ENCODE results near the gene RNF217.

Gene RNF217

GRCh38 chr6:125104425-125104824, 142.2 kb downstream of the RNF217 start:
- DNase-seq (ENCODE audit: low spot score): no peak
- H3K27me3 Mint-ChIP-seq (ENCODE audit: low read depth): peaks cover 12% of the 10 kb centered on the region
- no peak overlapping the region for H3K27ac Mint-ChIP-seq
- peaks cover 4% of the 10 kb centered on the region for H3K4me1 Mint-ChIP-seq (ENCODE audit: low read depth)
- peaks cover 3% of the 10 kb centered on the region for H3K9me3 Mint-ChIP-seq
- H3K36me3 Mint-ChIP-seq (ENCODE audit: low read depth): no peaks in the 10 kb centered on the region
- no peak overlapping the region for H3K4me3 Mint-ChIP-seq

- H3K9me3 Mint-ChIP-seq: peaks cover 28% of the 10 kb centered on the region
- H3K4me1 Mint-ChIP-seq (ENCODE audit: low read depth): no peaks in the 10 kb centered on the region
- no peak for DNase-seq (ENCODE audit: low spot score)
- H3K27me3 Mint-ChIP-seq (ENCODE audit: low read depth): peaks cover 2% of the 10 kb centered on the region
- no peak overlapping the region for H3K4me3 Mint-ChIP-seq
- H3K36me3 Mint-ChIP-seq (ENCODE audit: low read depth): no peaks in the 10 kb centered on the region
- no peak overlapping the region for H3K27ac Mint-ChIP-seq
These were observed 144.8 kb downstream of the RNF217 start for GRCh38 chr6:125107048-125107447.

DNA sequence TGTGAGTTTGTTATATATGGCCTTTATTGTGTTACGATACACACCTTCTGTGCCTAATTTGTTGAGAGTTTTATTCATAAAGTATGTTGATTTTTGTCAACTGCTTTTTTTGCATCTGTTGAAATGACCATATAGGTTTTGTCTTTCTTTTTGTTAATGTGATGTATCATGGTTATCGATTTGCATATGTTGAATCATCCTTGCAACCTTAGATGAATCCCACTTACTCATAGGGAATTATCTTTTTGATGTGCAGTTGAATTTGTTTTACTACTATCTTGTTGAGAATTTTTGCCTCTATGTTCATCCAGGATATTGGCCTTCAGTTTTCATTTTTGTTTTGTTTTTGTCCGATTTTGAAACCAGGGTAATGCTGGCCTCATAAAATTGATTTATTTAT, 145.7 kb downstream of the RNF217 start:
- Mint-ChIP-seq H3K9me3 (peaks cover 34% of the 10 kb centered on the region), H3K36me3 (ENCODE audit: low read depth) (peaks cover 2% of the 10 kb centered on the region), H3K27me3 (ENCODE audit: low read depth) (no peaks in the 10 kb centered on the region), H3K4me3 (no peak overlapping the region), H3K4me1 (ENCODE audit: low read depth) (no peaks in the 10 kb centered on the region), H3K27ac (no peak overlapping the region)
- DNase-seq (ENCODE audit: low spot score): no peak

GRCh38 chr6:125110056-125110455, 147.8 kb downstream of the RNF217 start:
- no peak for DNase-seq (ENCODE audit: low spot score)
- H3K36me3 Mint-ChIP-seq (ENCODE audit: low read depth): peaks cover 2% of the 10 kb centered on the region
- H3K9me3 Mint-ChIP-seq: peaks cover 34% of the 10 kb centered on the region
- H3K4me1 Mint-ChIP-seq (ENCODE audit: low read depth): no peaks in the 10 kb centered on the region
- no peak overlapping the region for H3K4me3 Mint-ChIP-seq
- H3K27me3 Mint-ChIP-seq (ENCODE audit: low read depth): no peaks in the 10 kb centered on the region
- no peak overlapping the region for H3K27ac Mint-ChIP-seq

DNA sequence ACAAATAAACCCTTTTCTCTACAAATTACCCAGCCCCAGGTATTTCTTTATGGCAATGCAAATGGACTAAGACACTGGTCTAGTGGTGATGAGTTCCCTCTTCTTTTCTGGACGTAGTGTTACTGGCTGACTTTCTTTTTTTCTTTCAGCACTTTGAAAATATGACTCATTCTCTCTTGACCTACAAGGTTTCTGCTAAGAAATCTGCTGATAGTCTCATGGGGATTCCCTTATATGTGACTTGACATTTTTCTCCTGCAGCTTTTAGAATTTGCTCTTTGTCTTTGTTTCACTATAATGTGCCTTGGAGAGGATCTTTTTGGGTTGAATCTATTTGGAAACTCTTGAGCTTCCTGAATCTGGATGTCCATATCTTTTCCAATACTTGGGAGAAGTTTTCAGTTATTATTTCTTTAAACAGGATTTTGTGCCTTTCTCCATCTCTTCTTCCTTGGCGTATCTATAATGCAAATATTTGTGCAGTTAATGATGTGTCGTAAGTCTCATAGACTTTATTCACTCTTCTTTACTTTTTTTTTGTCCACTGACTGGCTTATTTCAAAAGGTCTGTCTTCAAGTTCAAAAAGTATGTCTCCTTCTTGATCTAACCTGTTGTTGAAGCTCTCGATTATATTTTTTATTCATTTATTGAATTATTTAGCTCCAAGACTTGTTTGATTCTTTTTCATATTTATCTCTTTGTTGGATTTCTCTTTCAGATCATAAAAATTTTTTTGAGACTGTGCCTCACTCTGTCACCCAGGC, 149.2 kb downstream of the RNF217 start:
- Mint-ChIP-seq H3K4me3 (no peak overlapping the region), H3K27me3 (ENCODE audit: low read depth) (no peaks in the 10 kb centered on the region), H3K9me3 (peaks cover 34% of the 10 kb centered on the region), H3K27ac (no peak overlapping the region), H3K4me1 (ENCODE audit: low read depth) (no peaks in the 10 kb centered on the region), H3K36me3 (ENCODE audit: low read depth) (peaks cover 2% of the 10 kb centered on the region)
- DNase-seq (ENCODE audit: low spot score): no peak

DNA sequence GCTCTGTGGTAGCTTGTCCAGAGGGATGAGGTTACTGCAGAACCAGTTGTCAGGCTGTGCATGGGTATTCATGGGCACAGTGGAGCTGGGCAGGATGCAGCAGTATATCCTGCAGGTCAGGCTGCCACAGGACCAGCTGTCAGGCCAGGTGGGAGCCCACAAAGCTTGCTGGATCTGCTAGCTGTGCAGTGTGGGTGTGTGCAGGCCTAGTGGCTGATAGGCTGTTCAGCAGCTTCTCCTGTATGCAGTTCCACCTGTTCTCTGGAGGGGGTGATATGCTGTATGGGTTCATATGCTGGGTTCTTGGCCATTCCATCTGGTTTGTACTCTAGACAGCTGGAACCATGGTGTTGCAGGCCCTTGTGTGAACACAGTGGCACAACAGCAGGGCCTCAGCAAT, 150.7 kb downstream of the RNF217 start:
- no peaks in the 10 kb centered on the region for H3K4me1 Mint-ChIP-seq (ENCODE audit: low read depth)
- H3K36me3 Mint-ChIP-seq (ENCODE audit: low read depth): peaks cover 2% of the 10 kb centered on the region
- H3K4me3 Mint-ChIP-seq: no peak overlapping the region
- no peak overlapping the region for H3K27ac Mint-ChIP-seq
- H3K9me3 Mint-ChIP-seq: peaks cover 34% of the 10 kb centered on the region
- peaks cover 3% of the 10 kb centered on the region for H3K27me3 Mint-ChIP-seq (ENCODE audit: low read depth)
- no peak for DNase-seq (ENCODE audit: low spot score)

- Mint-ChIP-seq H3K36me3 (ENCODE audit: low read depth) (peaks cover 2% of the 10 kb centered on the region), H3K9me3 (peaks cover 32% of the 10 kb centered on the region)
These were observed 152.1 kb downstream of the RNF217 start for GRCh38 chr6:125114248-125114858.

GRCh38 chr6:125116170-125116569, 153.9 kb downstream of the RNF217 start:
- no peak overlapping the region for H3K4me3 Mint-ChIP-seq

More at GRCh38 chr6:125114248-125114858, 152.1 kb downstream of the RNF217 start:
- Mint-ChIP-seq H3K27ac (no peak overlapping the region), H3K4me3 (no peak overlapping the region), H3K4me1 (ENCODE audit: low read depth) (no peaks in the 10 kb centered on the region), H3K27me3 (ENCODE audit: low read depth) (peaks cover 3% of the 10 kb centered on the region)
- no peak for DNase-seq (ENCODE audit: low spot score)

GRCh38 chr6:125116710-125117109, 154.5 kb downstream of the RNF217 start:
- no peak for DNase-seq (ENCODE audit: low spot score)
- no peaks in the 10 kb centered on the region for H3K4me1 Mint-ChIP-seq (ENCODE audit: low read depth)
- no peak overlapping the region for H3K27ac Mint-ChIP-seq
- peaks cover 2% of the 10 kb centered on the region for H3K36me3 Mint-ChIP-seq (ENCODE audit: low read depth)
- H3K4me3 Mint-ChIP-seq: no peak overlapping the region
- peaks cover 8% of the 10 kb centered on the region for H3K9me3 Mint-ChIP-seq
- H3K27me3 Mint-ChIP-seq (ENCODE audit: low read depth): peaks cover 3% of the 10 kb centered on the region

More at GRCh38 chr6:125116170-125116569, 153.9 kb downstream of the RNF217 start:
- DNase-seq (ENCODE audit: low spot score): no peak
- peaks cover 3% of the 10 kb centered on the region for H3K27me3 Mint-ChIP-seq (ENCODE audit: low read depth)
- no peaks in the 10 kb centered on the region for H3K4me1 Mint-ChIP-seq (ENCODE audit: low read depth)
- peaks cover 2% of the 10 kb centered on the region for H3K36me3 Mint-ChIP-seq (ENCODE audit: low read depth)
- H3K9me3 Mint-ChIP-seq: peaks cover 13% of the 10 kb centered on the region
- no peak overlapping the region for H3K27ac Mint-ChIP-seq

DNA sequence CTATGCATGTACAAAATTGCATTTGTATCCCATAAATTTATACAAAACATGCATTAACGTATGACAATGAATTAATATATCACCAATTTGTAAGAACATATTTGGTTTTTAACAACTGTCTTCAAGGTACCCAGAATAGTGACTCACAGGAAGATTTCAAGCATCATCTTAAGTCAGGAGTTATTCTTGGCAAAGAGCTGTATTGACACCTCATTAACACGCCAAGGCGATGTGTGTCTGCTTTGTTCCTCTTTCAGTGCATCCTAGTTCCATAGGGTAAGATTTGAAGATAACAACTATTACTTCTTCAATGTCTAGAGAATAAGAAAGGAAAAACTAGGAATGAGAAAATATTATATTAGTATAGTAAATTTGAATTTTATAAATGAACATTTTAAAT, 155.6 kb downstream of the RNF217 start:
- no peaks in the 10 kb centered on the region for H3K36me3 Mint-ChIP-seq (ENCODE audit: low read depth)
- no peak overlapping the region for H3K4me3 Mint-ChIP-seq
- no peaks in the 10 kb centered on the region for H3K4me1 Mint-ChIP-seq (ENCODE audit: low read depth)
- no peak for DNase-seq (ENCODE audit: low spot score)
- peaks cover 3% of the 10 kb centered on the region for H3K27me3 Mint-ChIP-seq (ENCODE audit: low read depth)
- H3K9me3 Mint-ChIP-seq: no peaks in the 10 kb centered on the region
- H3K27ac Mint-ChIP-seq: no peak overlapping the region

DNA sequence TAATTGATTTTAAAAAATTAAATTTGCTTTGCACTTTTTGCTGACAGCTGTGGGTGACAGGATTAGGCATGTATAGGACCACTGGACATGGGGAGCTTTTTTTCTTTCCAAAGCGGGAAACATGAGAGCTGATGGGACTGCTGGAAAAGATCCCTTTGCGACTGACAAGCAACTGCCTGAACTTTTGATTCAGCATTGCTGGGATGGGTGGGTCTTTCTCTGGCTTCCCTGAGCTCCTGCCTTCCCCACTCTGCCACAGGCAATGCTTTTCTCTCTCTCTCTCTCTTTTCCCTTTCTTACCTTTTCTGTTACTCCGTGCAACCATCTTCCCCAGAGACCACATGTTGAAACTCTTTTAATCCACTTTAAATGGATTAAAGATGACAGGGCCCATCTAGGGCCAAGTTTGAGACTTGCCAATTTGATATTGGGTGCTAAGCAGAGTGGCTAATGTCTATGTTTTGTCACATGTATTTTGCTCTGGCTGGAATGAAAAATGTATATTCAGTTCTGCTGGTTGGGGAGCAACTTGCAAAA, 157.9 kb downstream of the RNF217 start:
- Mint-ChIP-seq H3K27me3 (ENCODE audit: low read depth) (peaks cover 3% of the 10 kb centered on the region), H3K36me3 (ENCODE audit: low read depth) (no peaks in the 10 kb centered on the region), H3K4me3 (no peak overlapping the region), H3K9me3 (no peaks in the 10 kb centered on the region), H3K27ac (no peak overlapping the region), H3K4me1 (ENCODE audit: low read depth) (no peaks in the 10 kb centered on the region)
- no peak for DNase-seq (ENCODE audit: low spot score)

DNA sequence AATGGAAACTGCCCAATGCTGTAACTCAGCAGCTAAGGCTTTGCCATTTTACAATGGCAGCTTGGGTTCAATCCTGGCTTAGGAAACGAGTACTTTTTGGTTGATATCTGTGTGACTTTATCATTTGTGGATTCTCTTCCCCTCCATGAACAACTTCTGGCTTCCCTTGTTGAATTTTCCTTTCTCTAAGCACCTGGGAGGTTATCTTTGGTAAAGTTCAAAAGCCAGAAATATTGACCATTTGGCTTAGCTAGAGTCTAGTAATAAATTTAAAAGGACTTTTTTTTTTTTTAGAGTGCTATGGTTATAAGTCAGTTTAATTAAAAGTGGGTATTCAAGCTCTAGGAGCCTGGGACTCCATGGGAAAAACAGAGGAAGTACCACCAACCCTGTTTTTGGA, 159.7 kb downstream of the RNF217 start:
- no peak overlapping the region for H3K4me3 Mint-ChIP-seq

GRCh38 chr6:125123051-125123450, 160.8 kb downstream of the RNF217 start:
- no peak for DNase-seq (ENCODE audit: low spot score)
- H3K4me1 Mint-ChIP-seq (ENCODE audit: low read depth): no peaks in the 10 kb centered on the region
- H3K9me3 Mint-ChIP-seq: no peaks in the 10 kb centered on the region
- no peaks in the 10 kb centered on the region for H3K27me3 Mint-ChIP-seq (ENCODE audit: low read depth)
- no peak overlapping the region for H3K4me3 Mint-ChIP-seq
- H3K36me3 Mint-ChIP-seq (ENCODE audit: low read depth): no peaks in the 10 kb centered on the region
- no peak overlapping the region for H3K27ac Mint-ChIP-seq

More for the DNA sequence above, 159.7 kb downstream of the RNF217 start:
- DNase-seq (ENCODE audit: low spot score): no peak
- Mint-ChIP-seq H3K36me3 (ENCODE audit: low read depth) (no peaks in the 10 kb centered on the region), H3K27ac (no peak overlapping the region), H3K27me3 (ENCODE audit: low read depth) (peaks cover 3% of the 10 kb centered on the region), H3K4me1 (ENCODE audit: low read depth) (no peaks in the 10 kb centered on the region), H3K9me3 (no peaks in the 10 kb centered on the region)

DNA sequence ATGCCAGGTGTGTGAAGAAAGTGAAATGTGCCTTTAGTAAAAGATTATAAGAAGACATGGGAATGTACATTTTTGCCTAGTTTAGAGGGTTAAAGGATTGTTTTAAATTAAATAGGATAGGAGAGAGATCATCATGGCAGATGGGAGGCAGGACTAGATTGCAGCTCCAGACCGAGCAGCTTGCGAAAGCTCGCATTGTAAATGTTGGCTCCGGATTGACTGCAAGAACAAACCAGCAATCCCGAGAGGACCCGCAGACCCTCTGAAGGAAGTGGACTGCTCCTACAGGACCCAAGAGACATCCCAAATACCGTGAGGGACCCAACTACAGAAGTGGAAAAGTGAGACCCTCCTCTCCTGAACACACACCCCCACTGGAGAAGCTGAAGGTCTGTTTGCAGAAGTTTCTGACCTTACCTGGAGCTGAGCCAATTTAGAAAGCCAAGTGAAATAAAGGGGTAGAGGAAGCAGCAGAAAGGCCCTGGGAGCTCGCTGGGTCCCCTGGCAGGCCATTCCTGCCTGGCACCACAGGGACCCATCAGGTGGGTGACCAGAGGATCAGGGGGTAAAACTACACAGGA, 161.3 kb downstream of the RNF217 start:
- no peaks in the 10 kb centered on the region for H3K9me3 Mint-ChIP-seq
- no peak for DNase-seq (ENCODE audit: low spot score)
- no peak overlapping the region for H3K27ac Mint-ChIP-seq
- H3K4me1 Mint-ChIP-seq (ENCODE audit: low read depth): no peaks in the 10 kb centered on the region
- H3K27me3 Mint-ChIP-seq (ENCODE audit: low read depth): no peaks in the 10 kb centered on the region
- H3K4me3 Mint-ChIP-seq: no peak overlapping the region
- no peaks in the 10 kb centered on the region for H3K36me3 Mint-ChIP-seq (ENCODE audit: low read depth)
